ENCODE measurements around the gene CHSY1. TPM values are rescaled to one million over a fixed set of nuclear protein-coding genes. Genes with fewer than 3 reads are reported as not detected.

CHSY1 gene
- total RNA-seq, 2 experiments from 2014 or later: 34.8 to 36.3 TPM

DNA sequence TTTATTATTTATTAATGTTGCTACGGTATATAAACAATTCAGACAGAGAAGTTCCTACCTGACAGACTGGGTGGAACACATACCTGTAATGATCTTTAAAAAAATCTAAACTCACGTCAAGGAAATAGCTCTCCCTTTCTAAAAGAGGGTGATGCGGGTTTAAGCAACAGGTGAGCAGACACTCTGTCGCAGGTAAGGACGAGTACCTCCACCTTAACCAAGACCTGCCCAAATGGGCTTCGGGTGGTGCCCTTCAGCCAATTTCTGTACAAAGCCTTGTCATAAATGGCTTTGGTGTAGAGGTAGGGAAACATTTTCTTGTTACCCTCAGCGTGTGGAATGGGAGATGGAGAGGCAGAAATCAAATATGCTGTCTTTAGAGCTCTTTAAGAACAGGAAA, 67.0 kb downstream of the CHSY1 start:
- Mint-ChIP-seq H3K9me3 (no peaks in the 10 kb centered on the region), H3K4me3 (no peak overlapping the region), H3K27ac (no peak overlapping the region), H3K36me3 (peaks cover 7% of the 10 kb centered on the region), H3K27me3 (no peaks in the 10 kb centered on the region), H3K4me1 (ENCODE audit: low read depth) (peaks cover 77% of the 10 kb centered on the region)
- intact Hi-C loops (cut with micrococcal nuclease): no loop called here
- ChIA-PET POLR2A (interaction anchor here (1.2 to 1.4 kb wide), 2 partner anchors 21 to 59 kb away, joined by 3 to 4 read pairs; no protein-coding TSS in a partner anchor), CTCF (no interaction called here)
- no peak for DNase-seq

DNA sequence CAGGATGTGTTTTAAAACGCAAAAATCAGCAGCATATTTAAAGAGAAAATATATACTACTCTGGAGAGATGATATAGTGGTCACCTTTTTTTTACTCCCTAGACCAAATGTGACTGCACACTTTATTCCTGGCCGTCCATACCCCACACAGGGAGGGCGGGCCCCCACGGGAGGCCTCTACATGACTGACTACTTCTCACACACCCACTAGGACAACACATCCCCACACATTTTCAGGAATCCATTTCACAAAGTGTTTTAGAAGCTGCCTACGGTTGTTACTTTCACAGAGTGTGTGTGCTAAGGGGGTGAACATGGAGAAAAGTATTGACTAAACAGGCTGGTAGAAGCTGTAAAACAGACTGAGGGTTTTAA, 67.9 kb downstream of the CHSY1 start:
- Mint-ChIP-seq H3K27ac (peak overlapping the region; percentile 24), H3K36me3 (peaks cover 7% of the 10 kb centered on the region), H3K4me1 (ENCODE audit: low read depth) (peaks cover 68% of the 10 kb centered on the region), H3K27me3 (no peaks in the 10 kb centered on the region), H3K9me3 (no peaks in the 10 kb centered on the region), H3K4me3 (no peak overlapping the region)
- DNase-seq: no peak
- intact Hi-C loops (cut with micrococcal nuclease): no loop called here
- ChIA-PET POLR2A (no interaction called here), CTCF (interaction anchor here (2.0 kb wide), 1 partner anchor 21 kb away, joined by 6 read pairs; no protein-coding TSS in a partner anchor)

DNA sequence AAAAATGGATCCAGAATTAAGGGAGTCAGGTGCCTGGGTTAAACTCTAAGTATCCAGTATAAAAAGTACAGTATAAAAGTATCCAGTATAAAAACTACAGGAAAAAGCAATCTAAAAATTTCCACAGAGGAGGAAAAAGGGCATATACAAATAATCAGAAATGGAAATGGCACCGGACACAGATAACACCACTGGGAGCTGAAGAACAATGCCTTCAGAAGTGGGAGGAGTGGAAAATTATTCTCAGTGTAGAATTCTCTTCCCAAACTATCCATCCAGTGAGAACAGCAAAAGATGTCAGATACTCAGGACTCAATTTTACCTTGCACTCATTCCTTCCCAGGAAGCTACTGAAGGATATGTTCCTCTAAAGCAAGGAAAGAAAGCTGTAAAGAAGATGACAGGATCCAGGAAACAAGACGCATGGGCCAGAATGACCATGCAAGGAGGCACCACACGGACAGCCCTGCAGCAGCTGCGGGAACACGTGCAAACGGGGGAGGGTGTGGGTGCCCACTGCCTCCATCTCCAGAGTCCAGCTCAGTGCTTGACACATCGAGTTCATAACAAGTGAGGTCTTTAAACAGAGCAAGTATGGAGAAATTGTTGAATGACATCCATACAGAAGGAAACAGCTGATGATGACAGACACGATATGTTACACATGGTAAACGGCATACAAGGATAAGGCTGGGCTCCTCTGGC, 68.5 kb downstream of the CHSY1 start:
- no peak overlapping the region for H3K27ac Mint-ChIP-seq
- CTCF ChIA-PET: interaction anchor here (2.0 kb wide), 1 partner anchor 22 kb away, joined by 6 read pairs; no protein-coding TSS in a partner anchor
- H3K4me3 Mint-ChIP-seq: no peak overlapping the region
- intact Hi-C loops (cut with micrococcal nuclease): no loop called here
- POLR2A ChIA-PET: no interaction called here
- no peaks in the 10 kb centered on the region for H3K9me3 Mint-ChIP-seq
- H3K4me1 Mint-ChIP-seq (ENCODE audit: low read depth): peaks cover 64% of the 10 kb centered on the region
- no peaks in the 10 kb centered on the region for H3K27me3 Mint-ChIP-seq
- H3K36me3 Mint-ChIP-seq: peaks cover 12% of the 10 kb centered on the region
- DNase-seq: no peak

DNA sequence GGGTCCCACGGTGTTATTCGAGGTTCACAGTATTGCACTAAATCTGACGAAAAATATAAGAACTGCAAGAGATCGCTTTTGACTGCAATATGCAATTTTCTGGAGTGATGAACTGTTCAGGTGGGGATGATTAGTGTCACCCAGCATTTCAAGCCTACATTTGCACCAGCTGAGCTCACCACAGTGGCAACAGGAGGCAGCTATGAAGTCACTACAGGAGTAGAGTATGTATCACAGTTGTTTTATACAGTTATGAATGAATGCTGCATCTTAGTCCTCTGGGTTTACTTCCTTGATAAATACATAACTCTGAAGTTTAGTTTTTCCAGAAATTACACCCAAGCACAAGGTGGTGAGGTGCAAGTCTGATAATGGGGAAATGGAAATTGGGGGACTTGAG, 69.6 kb downstream of the CHSY1 start:
- Mint-ChIP-seq H3K4me1 (ENCODE audit: low read depth) (peaks cover 54% of the 10 kb centered on the region), H3K27ac (no peak overlapping the region), H3K9me3 (no peaks in the 10 kb centered on the region), H3K4me3 (no peak overlapping the region), H3K36me3 (peaks cover 24% of the 10 kb centered on the region), H3K27me3 (no peaks in the 10 kb centered on the region)
- ChIA-PET POLR2A (no interaction called here), CTCF (interaction anchor here (1.2 to 1.5 kb wide), 2 partner anchors 65 to 76 kb away, joined by 3 to 4 read pairs; no protein-coding TSS in a partner anchor)
- peak; percentile 31 for DNase-seq
- intact Hi-C loops (cut with micrococcal nuclease): no loop called here

DNA sequence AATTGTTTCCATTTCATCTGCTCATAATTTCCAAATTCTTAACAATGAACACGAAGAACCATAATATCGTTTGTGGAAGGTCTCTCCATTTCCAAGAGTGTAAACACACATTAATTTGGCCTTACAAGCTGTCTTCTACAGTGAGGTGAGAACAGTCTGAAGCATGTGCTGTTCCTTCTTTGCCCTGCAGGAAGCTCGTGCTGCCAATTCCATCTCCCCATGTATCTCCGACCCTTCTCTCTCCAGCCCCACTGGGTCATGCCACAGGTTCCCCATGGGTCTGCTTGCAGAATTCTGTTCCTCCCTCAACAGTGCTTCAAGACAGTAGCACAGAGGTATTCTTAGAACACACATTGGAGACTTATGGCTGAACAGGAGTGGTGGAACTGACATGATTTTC, 70.5 kb downstream of the CHSY1 start:
- no peak overlapping the region for H3K27ac Mint-ChIP-seq
- peaks cover 53% of the 10 kb centered on the region for H3K4me1 Mint-ChIP-seq (ENCODE audit: low read depth)
- no peak overlapping the region for H3K4me3 Mint-ChIP-seq
- no peaks in the 10 kb centered on the region for H3K9me3 Mint-ChIP-seq
- H3K36me3 Mint-ChIP-seq: peaks cover 24% of the 10 kb centered on the region
- CTCF ChIA-PET: interaction anchor here (0.6 to 1.5 kb wide), 4 partner anchors 12 to 77 kb away, joined by 3 to 4 read pairs (median 3); no protein-coding TSS in a partner anchor
- H3K27me3 Mint-ChIP-seq: no peaks in the 10 kb centered on the region
- POLR2A ChIA-PET: no interaction called here
- intact Hi-C loops (cut with micrococcal nuclease): no loop called here
- DNase-seq: no peak

DNA sequence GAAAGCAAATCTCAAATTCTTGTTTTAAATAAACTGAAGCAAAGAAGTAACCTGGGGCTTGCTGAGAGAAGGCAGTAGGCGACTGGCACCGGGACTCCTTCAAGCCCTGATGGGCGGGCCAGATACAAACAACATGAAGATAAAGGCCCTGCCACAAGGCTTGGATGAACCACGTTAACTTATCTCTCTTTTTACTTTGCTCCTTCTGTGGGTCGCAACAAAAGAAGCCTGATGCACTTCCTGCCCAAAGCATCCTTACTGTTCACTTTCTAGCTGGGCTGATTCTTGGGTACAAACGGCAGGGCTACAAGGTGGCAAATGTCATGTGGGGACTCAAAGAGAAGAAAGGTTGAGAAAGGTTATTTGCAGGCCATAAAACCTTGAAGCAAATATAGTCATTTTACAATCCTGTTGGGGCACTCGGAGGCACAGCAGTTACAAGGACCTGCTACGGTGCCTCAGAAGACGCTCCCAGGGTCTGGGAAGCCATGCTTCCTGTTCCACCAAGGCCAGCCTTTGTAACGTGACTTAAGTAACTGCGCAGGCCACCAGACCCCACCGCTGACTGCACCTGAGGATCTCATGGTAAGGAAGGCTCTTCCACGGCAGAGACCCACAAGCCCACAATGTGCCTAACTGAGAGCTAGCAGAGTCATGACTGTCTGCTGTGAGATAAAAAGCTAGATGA, 71.1 kb downstream of the CHSY1 start:
- intact Hi-C loops (cut with micrococcal nuclease): no loop called here
- POLR2A ChIA-PET: interaction anchor here (0.5 kb wide), 1 partner anchor 169 kb away, joined by 3 read pairs; no protein-coding TSS in a partner anchor
- no peak overlapping the region for H3K27ac Mint-ChIP-seq

DNA sequence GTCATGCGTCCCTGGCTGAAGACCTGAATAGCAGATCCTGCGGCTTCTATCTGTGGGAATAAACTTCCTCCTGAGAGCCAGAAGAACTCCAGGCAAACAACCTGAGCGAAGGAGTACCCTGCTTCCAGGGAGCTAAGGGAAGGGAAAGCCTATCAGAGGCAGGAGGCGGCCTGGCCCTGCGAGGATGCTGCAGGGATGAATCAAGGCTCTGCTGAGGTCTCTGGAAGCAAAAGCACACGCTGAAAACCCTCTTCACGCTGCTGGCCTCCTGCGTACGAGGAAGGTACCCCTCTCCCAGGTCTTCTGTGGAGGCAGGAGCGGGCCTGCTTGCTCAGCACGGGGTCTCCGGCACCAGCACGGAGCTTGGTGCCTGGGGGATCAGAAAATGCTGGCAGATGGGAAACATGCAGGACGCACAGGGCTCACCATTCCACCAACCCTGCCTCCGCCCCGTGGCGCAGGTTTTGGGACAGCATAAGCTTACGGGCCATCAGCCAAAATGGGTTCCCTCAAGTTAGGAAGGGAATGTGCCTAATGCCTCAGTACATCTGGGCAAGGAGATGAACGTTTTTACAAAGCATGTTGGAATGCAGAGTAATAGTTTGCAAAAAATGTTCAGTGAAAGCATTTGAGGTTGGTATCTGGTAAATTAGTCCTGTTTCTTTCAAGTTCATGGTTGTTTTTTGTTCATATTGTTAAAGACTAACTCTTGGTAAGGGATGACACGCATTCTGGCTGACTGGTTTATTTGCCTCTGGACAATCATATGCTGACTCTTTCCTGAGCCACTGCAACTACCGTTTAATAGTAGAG, 72.3 kb downstream of the CHSY1 start:
- ChIA-PET POLR2A (no interaction called here), CTCF (interaction anchor here (1.0 to 1.2 kb wide), 2 partner anchors 65 to 171 kb away, joined by 3 read pairs; no protein-coding TSS in a partner anchor)
- peaks cover 35% of the 10 kb centered on the region for H3K36me3 Mint-ChIP-seq
- intact Hi-C loops (cut with micrococcal nuclease): no loop called here
- no peak overlapping the region for H3K4me3 Mint-ChIP-seq
- no peak for DNase-seq
- H3K4me1 Mint-ChIP-seq (ENCODE audit: low read depth): peaks cover 41% of the 10 kb centered on the region
- no peaks in the 10 kb centered on the region for H3K9me3 Mint-ChIP-seq
- no peaks in the 10 kb centered on the region for H3K27me3 Mint-ChIP-seq
- H3K27ac Mint-ChIP-seq: no peak overlapping the region

More for the DNA sequence above, 71.1 kb downstream of the CHSY1 start:
- DNase-seq: no peak
- no peaks in the 10 kb centered on the region for H3K9me3 Mint-ChIP-seq
- CTCF ChIA-PET: interaction anchor here (0.6 to 1.2 kb wide), 3 partner anchors 12 to 77 kb away, joined by 3 read pairs; no protein-coding TSS in a partner anchor
- H3K27me3 Mint-ChIP-seq: no peaks in the 10 kb centered on the region
- peaks cover 27% of the 10 kb centered on the region for H3K36me3 Mint-ChIP-seq
- no peak overlapping the region for H3K4me3 Mint-ChIP-seq
- H3K4me1 Mint-ChIP-seq (ENCODE audit: low read depth): peaks cover 52% of the 10 kb centered on the region

DNA sequence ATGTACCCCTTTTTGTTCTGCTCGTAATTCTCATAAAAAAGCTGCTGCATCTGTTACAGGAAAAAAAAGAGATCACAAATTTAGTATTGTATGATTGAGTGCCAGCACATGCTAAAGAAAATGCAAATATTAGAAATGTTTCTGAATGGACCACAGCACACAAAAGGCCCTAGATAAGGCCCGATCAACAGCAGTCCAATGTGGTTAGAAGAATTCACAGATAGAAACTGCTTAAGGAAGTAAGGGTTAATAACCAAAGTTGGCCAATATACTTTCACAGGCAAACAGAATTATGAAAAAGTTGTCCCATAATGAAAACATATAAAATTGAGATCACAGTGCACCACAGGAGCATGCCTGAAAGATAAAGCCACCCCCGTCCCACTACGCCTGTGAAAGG, 72.9 kb downstream of the CHSY1 start:
- Mint-ChIP-seq H3K9me3 (no peaks in the 10 kb centered on the region), H3K27ac (no peak overlapping the region), H3K27me3 (no peaks in the 10 kb centered on the region), H3K4me3 (no peak overlapping the region), H3K36me3 (peaks cover 39% of the 10 kb centered on the region), H3K4me1 (ENCODE audit: low read depth) (peaks cover 39% of the 10 kb centered on the region)
- POLR2A ChIA-PET: no interaction called here
- intact Hi-C loops (cut with micrococcal nuclease): no loop called here
- DNase-seq: no peak
- CTCF ChIA-PET: interaction anchor here (1.2 kb wide), 1 partner anchor 66 kb away, joined by 3 read pairs; no protein-coding TSS in a partner anchor

DNA sequence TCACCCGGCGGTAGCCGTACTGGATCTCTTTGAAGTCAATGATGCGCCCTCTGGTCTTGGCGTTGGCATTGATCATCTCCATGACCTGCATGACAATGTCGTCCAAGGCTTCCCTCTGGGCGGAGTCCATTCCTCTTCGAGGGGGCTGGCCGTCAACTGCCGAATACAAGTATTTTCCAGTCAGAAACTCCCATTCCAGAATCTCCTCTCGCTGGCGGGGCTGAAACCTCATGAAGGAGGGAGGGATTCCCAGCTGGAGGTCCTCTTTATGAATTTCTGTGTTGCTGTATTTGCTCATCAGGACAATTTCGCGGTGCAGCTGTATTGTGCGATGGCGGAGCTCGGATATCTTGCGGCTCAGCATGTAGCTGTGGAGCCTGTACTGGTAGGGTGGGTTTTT, 73.4 kb downstream of the CHSY1 start:
- DNase-seq: no peak
- CTCF ChIA-PET: interaction anchor here (1.2 kb wide), 1 partner anchor 66 kb away, joined by 3 read pairs; no protein-coding TSS in a partner anchor
- Mint-ChIP-seq H3K9me3 (no peaks in the 10 kb centered on the region), H3K27ac (no peak overlapping the region), H3K4me3 (no peak overlapping the region), H3K4me1 (ENCODE audit: low read depth) (peaks cover 35% of the 10 kb centered on the region), H3K27me3 (no peaks in the 10 kb centered on the region), H3K36me3 (peaks cover 38% of the 10 kb centered on the region)
- intact Hi-C loops (cut with micrococcal nuclease): no loop called here
- POLR2A ChIA-PET: no interaction called here

DNA sequence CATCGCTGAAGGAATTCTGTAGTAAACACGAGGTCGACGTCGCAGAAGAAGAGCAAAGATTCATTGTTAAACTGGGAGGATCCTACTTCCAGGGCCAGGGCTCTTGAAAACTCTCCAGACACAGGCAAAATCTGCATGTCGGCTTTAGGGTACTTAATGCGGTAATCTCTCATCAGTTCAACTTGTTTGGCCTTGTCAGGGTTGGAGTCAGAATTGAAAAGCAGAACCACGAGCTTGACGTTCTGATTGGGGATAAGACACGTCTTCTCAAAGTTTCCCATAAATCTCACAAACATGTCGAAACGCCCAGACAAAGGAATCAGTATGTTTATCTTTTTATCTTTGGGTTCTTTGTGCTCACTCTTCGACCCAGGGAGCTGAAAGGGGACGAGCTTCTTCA, 74.0 kb downstream of the CHSY1 start:
- Mint-ChIP-seq H3K27me3 (no peaks in the 10 kb centered on the region), H3K4me1 (ENCODE audit: low read depth) (peaks cover 29% of the 10 kb centered on the region), H3K9me3 (no peaks in the 10 kb centered on the region), H3K36me3 (peaks cover 37% of the 10 kb centered on the region), H3K27ac (no peak overlapping the region), H3K4me3 (no peak overlapping the region)
- ChIA-PET CTCF (no interaction called here), POLR2A (no interaction called here)
- intact Hi-C loops (cut with micrococcal nuclease): no loop called here
- DNase-seq: no peak

DNA sequence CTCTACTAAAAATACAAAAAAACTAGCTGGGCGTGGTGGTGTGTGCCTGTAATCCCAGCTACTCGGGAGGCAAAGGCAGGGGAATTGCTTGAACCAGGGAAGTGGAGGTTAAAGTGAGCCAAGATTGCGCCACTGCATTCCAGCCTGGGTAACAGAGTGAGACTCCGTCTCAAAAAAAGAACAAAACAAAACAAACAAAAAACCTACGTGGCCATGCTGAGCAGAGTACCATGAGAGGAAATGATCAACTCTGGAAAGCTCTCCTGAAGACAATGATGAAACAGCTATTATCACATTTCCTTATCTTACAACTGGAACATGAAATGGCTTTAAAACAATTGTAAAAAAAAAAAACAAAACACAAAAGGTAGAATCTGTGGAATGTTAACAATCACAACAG, 75.2 kb downstream of the CHSY1 start:
- no peaks in the 10 kb centered on the region for H3K27me3 Mint-ChIP-seq
- ChIA-PET POLR2A (no interaction called here), CTCF (interaction anchor here (1.0 kb wide), 1 partner anchor 88 kb away, joined by 3 read pairs; no protein-coding TSS in a partner anchor)
- intact Hi-C loops (cut with micrococcal nuclease): no loop called here
- no peak overlapping the region for H3K4me3 Mint-ChIP-seq
- no peaks in the 10 kb centered on the region for H3K9me3 Mint-ChIP-seq
- no peak overlapping the region for H3K27ac Mint-ChIP-seq
- H3K4me1 Mint-ChIP-seq (ENCODE audit: low read depth): peaks cover 18% of the 10 kb centered on the region
- no peak for DNase-seq
- peaks cover 36% of the 10 kb centered on the region for H3K36me3 Mint-ChIP-seq

DNA sequence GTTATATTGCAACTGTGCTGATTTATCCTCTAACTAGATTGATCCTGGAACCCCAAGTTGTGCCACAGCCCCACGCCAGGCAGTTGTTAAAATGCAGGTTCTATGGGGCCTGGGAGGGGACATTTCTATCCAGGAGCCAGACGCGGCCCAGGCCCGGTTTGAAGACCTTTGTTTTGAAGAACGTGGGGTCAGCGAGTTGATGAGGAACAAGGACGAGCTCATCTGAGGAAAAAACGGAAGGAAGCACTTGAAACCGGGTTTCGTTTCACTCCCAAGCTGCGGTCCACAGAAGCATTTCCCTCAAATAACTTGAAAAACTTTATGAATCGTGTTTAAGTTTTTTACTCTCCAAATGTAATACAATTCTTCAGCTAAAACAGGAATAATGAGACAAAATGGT, 76.4 kb downstream of the CHSY1 start:
- Mint-ChIP-seq H3K4me3 (no peak overlapping the region), H3K4me1 (ENCODE audit: low read depth) (peaks cover 5% of the 10 kb centered on the region), H3K27ac (no peak overlapping the region), H3K9me3 (no peaks in the 10 kb centered on the region), H3K36me3 (peaks cover 33% of the 10 kb centered on the region), H3K27me3 (no peaks in the 10 kb centered on the region)
- CTCF ChIA-PET: interaction anchor here (1.0 kb wide), 1 partner anchor 87 kb away, joined by 3 read pairs; no protein-coding TSS in a partner anchor
- no peak for DNase-seq
- POLR2A ChIA-PET: no interaction called here
- intact Hi-C loops (cut with micrococcal nuclease): no loop called here

Measured in activated CD4-positive, alpha-beta memory T cell treated with anti-CD3 and anti-CD28 coated beads for 36 hours (primary cell).